Colonic mucosa (tissue), 4 donors: ENCODE data around the gene ANXA8. TPM values are rescaled to one million over a fixed set of nuclear protein-coding genes. Genes with fewer than 3 reads are reported as not detected.

Source experiments
- DNase-seq: peaks from one replicate; pipeline ENCODE4 v3.0.0-alpha.2; 2020
- H3K27ac ChIP-seq: fragments of 200-600 bp; one replicate; pipeline ENCODE4 v1.8.0; 2021
- H3K27me3 ChIP-seq: fragments of 200-600 bp; one replicate; pipeline ENCODE4 v1.8.0; 2021
- H3K36me3 ChIP-seq: fragments of 200-600 bp; one replicate; pipeline ENCODE4 v1.8.0; 2021
- H3K4me1 ChIP-seq: fragments of 200-600 bp; one replicate; pipeline ENCODE4 v1.8.0; 2021; ENCODE audit warnings: mild to moderate bottlenecking
- H3K4me3 ChIP-seq: fragments of 200-600 bp; one replicate; pipeline ENCODE4 v1.8.0; 2021
- H3K9ac ChIP-seq, 2 donors: one replicate each; pipeline ENCODE4 v1.7.0; 2013; ENCODE audit warnings: control low read depth in 2 of 2, low read depth in 2 of 2, low read length in 2 of 2
- H3K9me3 ChIP-seq: fragments of 200-600 bp; one replicate; pipeline ENCODE4 v1.8.0; 2021
- CTCF ChIP-seq: fragments of 200-600 bp; IDR thresholded peaks from one replicate; pipeline ENCODE4 v1.8.0; 2022; ENCODE audit warnings: antibody characterized with exemption, mild to moderate bottlenecking
- intact Hi-C: fragments of 100-400 bp; cut with DNase I; formaldehyde crosslinking; loops from one replicate; pipeline ENCODE4 v1.14.1; 2022
- total RNA-seq, 2 donors: library from RNA; stranded (reverse); fragmentation: NEBNext Ultra II Directional in 1 of 2; extraction: Animal tissue kit (Norgen Biotek cat#: 25700) in 1 of 2; gene quantifications; one replicate each; pipeline ENCODE4 v1.2.1, GENCODE V29; 2021
- donor health status: healthy.
- donor health status: DM: no; HTN: no; CAD: no.
- donor health status: DM: no; HTN: no; CAD: no.

ANXA8 gene
- total RNA-seq, 2 donors from 2014 or later = not detected

GRCh38 chr10:47423476-47423875, 60.4 kb downstream of the ANXA8 start:
- H3K9ac ChIP-seq = no peak overlapping the region
- DNase-seq = no peak
- H3K9me3 ChIP-seq = no peaks in the 10 kb centered on the region
- no peaks in the 10 kb centered on the region for H3K4me1 ChIP-seq
- no peak overlapping the region for H3K4me3 ChIP-seq
- no peak overlapping the region for H3K27ac ChIP-seq
- intact Hi-C loops = no loop called here
- H3K27me3 ChIP-seq = no peaks in the 10 kb centered on the region
- no peak for TF ChIP-seq CTCF
- no peaks in the 10 kb centered on the region for H3K36me3 ChIP-seq

DNA sequence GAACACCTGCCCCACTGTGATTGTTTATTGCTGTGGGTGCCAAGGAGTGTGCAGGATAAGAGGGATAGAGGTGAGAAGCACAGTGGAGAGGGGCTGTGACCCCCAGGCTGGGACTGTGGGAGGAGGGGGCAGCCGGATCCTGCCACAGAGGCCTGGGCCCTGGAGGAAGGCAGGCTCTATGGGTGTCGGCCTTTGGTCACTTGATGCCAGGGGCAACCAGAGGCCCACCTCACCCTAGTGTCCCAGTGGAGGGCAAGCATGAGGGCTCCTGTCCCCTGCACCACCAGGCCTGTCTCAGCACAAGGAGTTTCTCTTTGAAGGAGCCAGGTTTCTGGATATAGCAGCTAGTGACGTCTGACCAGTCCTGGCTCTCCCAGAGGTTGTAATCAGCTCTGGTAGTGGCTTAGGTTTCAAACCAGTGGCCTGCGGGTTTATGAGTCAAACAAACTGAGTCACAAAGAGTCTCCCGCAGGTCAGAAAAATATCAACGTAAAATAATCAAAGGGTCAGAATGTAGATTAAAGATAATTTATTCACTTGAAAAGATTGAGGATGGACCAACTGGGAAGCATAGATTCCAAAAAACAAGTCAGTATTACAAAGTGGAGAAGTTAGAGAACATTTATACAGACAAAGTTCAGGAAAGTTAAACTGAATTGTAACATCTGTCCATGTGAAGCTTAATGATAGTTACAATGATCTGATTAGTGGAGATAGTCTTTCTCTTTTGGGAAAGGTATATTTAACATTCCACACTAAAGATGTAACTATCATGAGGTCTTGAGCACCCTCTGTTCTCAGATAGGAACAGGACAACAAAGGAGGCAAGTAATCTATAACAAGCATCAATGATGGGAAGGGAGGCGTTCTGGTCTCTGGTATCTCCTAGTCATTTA, 62.6 kb downstream of the ANXA8 start:
- Histone ChIP-seq H3K4me1 (no peaks in the 10 kb centered on the region), H3K9ac (no peak overlapping the region), H3K36me3 (no peaks in the 10 kb centered on the region), H3K4me3 (no peak overlapping the region), H3K27ac (no peak overlapping the region), H3K9me3 (no peaks in the 10 kb centered on the region), H3K27me3 (no peaks in the 10 kb centered on the region)
- DNase-seq = no peak
- TF ChIP-seq CTCF = no peak
- intact Hi-C loops = no loop called here

- H3K27ac ChIP-seq = no peak overlapping the region
- intact Hi-C loops = no loop called here
- no peak overlapping the region for H3K4me3 ChIP-seq
- H3K4me1 ChIP-seq = no peaks in the 10 kb centered on the region
- H3K9ac ChIP-seq = no peak overlapping the region
- TF ChIP-seq CTCF = no peak
- no peaks in the 10 kb centered on the region for H3K36me3 ChIP-seq
- no peaks in the 10 kb centered on the region for H3K9me3 ChIP-seq
- no peaks in the 10 kb centered on the region for H3K27me3 ChIP-seq
- no peak for DNase-seq
These were observed 63.4 kb downstream of the ANXA8 start for GRCh38 chr10:47420305-47421056.

DNA sequence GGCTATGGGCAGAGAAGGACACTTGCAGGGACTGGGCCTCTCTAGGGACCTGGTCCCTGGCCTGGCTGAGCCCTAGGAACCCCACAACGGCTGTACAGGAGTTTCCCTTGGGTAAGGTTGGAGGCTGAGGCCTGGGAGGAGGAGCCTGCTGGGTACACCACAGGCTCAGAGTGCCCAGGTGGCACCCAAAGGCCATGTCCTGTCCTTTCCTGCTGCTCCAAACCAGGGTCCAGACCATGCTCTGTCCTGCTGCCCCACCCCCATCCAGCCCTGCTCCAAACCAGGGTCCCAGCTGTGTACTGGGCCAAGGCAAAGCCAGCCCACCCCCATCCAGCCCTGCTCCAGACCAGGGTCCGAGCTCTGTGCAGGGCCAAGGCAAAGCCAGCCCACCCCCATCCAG, 64.5 kb downstream of the ANXA8 start:
- Histone ChIP-seq H3K27ac (no peak overlapping the region), H3K9ac (no peak overlapping the region), H3K9me3 (no peaks in the 10 kb centered on the region), H3K4me3 (no peak overlapping the region), H3K4me1 (no peaks in the 10 kb centered on the region), H3K27me3 (no peaks in the 10 kb centered on the region), H3K36me3 (no peaks in the 10 kb centered on the region)
- intact Hi-C loops = no loop called here
- no peak for DNase-seq
- no peak for TF ChIP-seq CTCF

DNA sequence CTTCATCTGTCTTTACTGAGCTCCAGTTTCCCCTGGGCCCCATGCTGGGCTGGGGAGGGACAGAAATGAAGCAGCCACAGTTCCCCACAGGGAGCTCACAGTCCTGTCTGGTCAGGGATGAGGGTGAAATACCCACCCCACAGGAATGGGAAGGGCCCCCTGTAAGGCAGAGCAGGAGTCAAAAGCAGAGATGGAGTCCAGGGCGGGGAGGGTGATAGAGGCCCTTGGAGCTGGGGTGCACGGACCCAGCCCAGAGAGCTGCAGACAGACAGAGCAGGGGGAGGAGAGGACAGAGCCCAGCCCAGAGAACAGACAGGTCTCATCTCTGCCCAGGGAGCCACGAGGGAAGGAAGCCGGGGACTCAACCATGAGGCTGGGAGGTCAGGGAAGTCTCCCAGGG, 64.9 kb downstream of the ANXA8 start:
- DNase-seq = no peak

More for the DNA sequence above, 64.9 kb downstream of the ANXA8 start:
- Histone ChIP-seq H3K36me3 (no peaks in the 10 kb centered on the region), H3K27me3 (no peaks in the 10 kb centered on the region), H3K27ac (no peak overlapping the region), H3K4me1 (no peaks in the 10 kb centered on the region), H3K9ac (no peak overlapping the region), H3K4me3 (no peak overlapping the region), H3K9me3 (no peaks in the 10 kb centered on the region)
- intact Hi-C loops = no loop called here
- TF ChIP-seq CTCF = no peak
